HEK293 (cell line): ENCODE results near the gene USP36.
"Not testable (repeated sequence)": the region's sequence is repeated elsewhere in the genome, so short reads cannot be mapped to it uniquely, and the experiment has no call there.

Experiments
- CTCF ChIA-PET: fragments of 350-600 bp; formaldehyde crosslinking; extraction: SDS; loops from one replicate; lab custom pipeline; 2021; ENCODE audit warnings: antibody characterized with exemption; lab: Yijun Ruan, JAX
- POLR2A ChIA-PET: fragments of 300-600 bp; formaldehyde crosslinking; extraction: SDS; loops from one replicate; lab custom pipeline; 2020; ENCODE audit warnings: antibody characterized with exemption, inconsistent platforms; lab: Yijun Ruan, JAX
- H3K27ac ChIP-seq: fragments of 200-500 bp; sonication (Bioruptor generic); 2 replicates; pipeline ENCODE4 v1.5.1; 2014; ENCODE audit warnings: low read depth, low read length, control low read depth, inconsistent platforms; ENCODE audit errors: extremely low read depth
- H3K36me3 ChIP-seq, 2 experiments: fragments of 200-500 bp in 1 of 2; sonication (Bioruptor generic) in 1 of 2; 1 replicate in 1 of 2; 2 replicates in 1 of 2; pipeline ENCODE4 v1.5.1; 2014 to 2017; ENCODE audit warnings: inconsistent platforms in 2 of 2, low read length in 2 of 2; ENCODE audit not compliant: control insufficient read depth in 2 of 2, insufficient read depth in 1 of 2
- H3K4me1 ChIP-seq: fragments of 200-500 bp; sonication (Bioruptor generic); 2 replicates; pipeline ENCODE4 v1.5.1; 2014; ENCODE audit warnings: mild to moderate bottlenecking, low read length, inconsistent platforms; ENCODE audit not compliant: control insufficient read depth, insufficient read depth
- H3K4me3 ChIP-seq: 2 replicates; pipeline ENCODE4 v1.5.1; 2011; ENCODE audit warnings: low read depth, mild to moderate bottlenecking, control low read depth, low read length, moderate library complexity
- H3K9me3 ChIP-seq: fragments of 200-500 bp; sonication (Bioruptor generic); 2 replicates; pipeline ENCODE4 v1.5.1; 2014; ENCODE audit warnings: low read depth, low read length, inconsistent platforms; ENCODE audit not compliant: control insufficient read depth, insufficient read depth
- BCL6B ChIP-seq: fragments of 450-650 bp; formaldehyde crosslinking; IDR thresholded peaks from 2 replicates; pipeline ENCODE4 v1.5.1; 2017; ENCODE audit warnings: missing biosample characterization, missing genetic modification characterization
- GLI2 ChIP-seq: fragments of 450-650 bp; formaldehyde crosslinking; IDR thresholded peaks from 2 replicates; pipeline ENCODE4; 2017; ENCODE audit warnings: missing biosample characterization, missing genetic modification characterization, low read depth, borderline replicate concordance
- GLIS2 ChIP-seq: fragments of 450-650 bp; formaldehyde crosslinking; IDR thresholded peaks from 2 replicates; pipeline ENCODE4 v1.5.1; 2016; ENCODE audit warnings: missing biosample characterization, missing genetic modification characterization
- HOXC10 ChIP-seq: sonication (generic); formaldehyde crosslinking; IDR thresholded peaks from 2 replicates; pipeline ENCODE4 v1.8.1; 2023; ENCODE audit warnings: mild to moderate bottlenecking, missing genetic modification reagents
- MYNN ChIP-seq: fragments of 450-650 bp; formaldehyde crosslinking; IDR thresholded peaks from 2 replicates; pipeline ENCODE4 v1.5.1; 2016; ENCODE audit warnings: missing biosample characterization, missing genetic modification characterization, borderline replicate concordance
- OVOL3 ChIP-seq: fragments of 450-650 bp; formaldehyde crosslinking; IDR thresholded peaks from 2 replicates; pipeline ENCODE4 v1.5.1; 2016; ENCODE audit warnings: missing biosample characterization, missing genetic modification characterization
- PRDM1 ChIP-seq: fragments of 450-650 bp; formaldehyde crosslinking; IDR thresholded peaks from 2 replicates; pipeline ENCODE4; 2016; ENCODE audit warnings: missing biosample characterization, missing genetic modification characterization
- SCRT1 ChIP-seq: fragments of 450-650 bp; formaldehyde crosslinking; IDR thresholded peaks from 2 replicates; pipeline ENCODE4 v1.5.1; 2016; ENCODE audit warnings: missing biosample characterization, missing genetic modification characterization, borderline replicate concordance
- SCRT2 ChIP-seq: fragments of 450-650 bp; formaldehyde crosslinking; IDR thresholded peaks from 2 replicates; pipeline ENCODE4 v1.5.1; 2016; ENCODE audit warnings: missing biosample characterization, missing genetic modification characterization
- ZBTB48 ChIP-seq: fragments of 450-650 bp; formaldehyde crosslinking; IDR thresholded peaks from 2 replicates; pipeline ENCODE4 v1.5.1; 2016; ENCODE audit warnings: missing biosample characterization, missing genetic modification characterization
- ZFP37 ChIP-seq: fragments of 450-650 bp; formaldehyde crosslinking; IDR thresholded peaks from 2 replicates; pipeline ENCODE4 v1.5.1; 2016; ENCODE audit warnings: missing biosample characterization, missing genetic modification characterization
- ZFP69B ChIP-seq: fragments of 450-650 bp; formaldehyde crosslinking; IDR thresholded peaks from 2 replicates; pipeline ENCODE4 v1.5.1; 2016; ENCODE audit warnings: missing biosample characterization, missing genetic modification characterization
- ZIC2 ChIP-seq: fragments of 450-650 bp; formaldehyde crosslinking; IDR thresholded peaks from 2 replicates; pipeline ENCODE4 v1.5.1; 2016; ENCODE audit warnings: missing biosample characterization, missing genetic modification characterization
- ZNF133 ChIP-seq: fragments of 450-650 bp; formaldehyde crosslinking; IDR thresholded peaks from 2 replicates; pipeline ENCODE4 v1.5.1; 2016; ENCODE audit warnings: missing biosample characterization, missing genetic modification characterization
- ZNF2 ChIP-seq: fragments of 450-650 bp; formaldehyde crosslinking; IDR thresholded peaks from 2 replicates; pipeline ENCODE4 v1.5.1; 2016; ENCODE audit warnings: missing biosample characterization, missing genetic modification characterization
- ZNF280C ChIP-seq: fragments of 450-650 bp; formaldehyde crosslinking; IDR thresholded peaks from 2 replicates; pipeline ENCODE4 v1.5.1; 2016; ENCODE audit warnings: missing biosample characterization, missing genetic modification characterization
- ZNF350 ChIP-seq: fragments of 450-650 bp; formaldehyde crosslinking; IDR thresholded peaks from 2 replicates; pipeline ENCODE4 v1.5.0; 2017; ENCODE audit warnings: missing biosample characterization, mild to moderate bottlenecking, missing genetic modification characterization
- ZNF354C ChIP-seq: fragments of 450-650 bp; formaldehyde crosslinking; IDR thresholded peaks from 2 replicates; pipeline ENCODE4 v1.5.1; 2016; ENCODE audit warnings: missing biosample characterization, missing genetic modification characterization, low read depth, borderline replicate concordance
- ZNF426 ChIP-seq: fragments of 450-650 bp; formaldehyde crosslinking; IDR thresholded peaks from 2 replicates; pipeline ENCODE4 v1.5.1; 2017; ENCODE audit warnings: missing biosample characterization, missing genetic modification characterization, mild to moderate bottlenecking, inconsistent platforms, moderate library complexity
- ZNF521 ChIP-seq: fragments of 450-650 bp; formaldehyde crosslinking; IDR thresholded peaks from 2 replicates; pipeline ENCODE4 v1.5.1; 2017; ENCODE audit warnings: missing biosample characterization, mild to moderate bottlenecking, missing genetic modification characterization
- ZNF600 ChIP-seq: fragments of 450-650 bp; formaldehyde crosslinking; IDR thresholded peaks from 2 replicates; pipeline ENCODE4 v1.5.1; 2016; ENCODE audit warnings: missing biosample characterization, missing genetic modification characterization
- ZNF692 ChIP-seq: fragments of 450-650 bp; formaldehyde crosslinking; IDR thresholded peaks from 2 replicates; pipeline ENCODE4 v1.5.1; 2016; ENCODE audit warnings: missing biosample characterization, missing genetic modification characterization

Gene USP36

GRCh38 chr17:78779286-78779651 is 61.3 kb downstream of the USP36 start:
- CTCF ChIA-PET, H3K27ac ChIP-seq, POLR2A ChIA-PET, H3K4me1 ChIP-seq, H3K4me3 ChIP-seq, H3K36me3 ChIP-seq, H3K9me3 ChIP-seq: not testable (repeated sequence)
- TF ChIP-seq ZFP69B (peak; percentile 70; the same call in 1 of the 2 replicates), ZNF692 (0 out of 2 replicates have a peak, but pooled peaks have one; percentile 41)

- Histone ChIP-seq H3K27ac (no peak overlapping the region), H3K36me3 (no peaks in the 10 kb centered on the region; a peak in 1 of 3 replicates), H3K4me3 (no peak overlapping the region), H3K4me1 (peaks cover 9% of the 10 kb centered on the region), H3K9me3 (no peaks in the 10 kb centered on the region)
- ChIA-PET POLR2A (interaction anchor here (0.7 kb wide), 1 partner anchor 62 kb away, joined by 4 read pairs; no protein-coding TSS in a partner anchor), CTCF (interaction anchor here (0.6 kb wide), 1 partner anchor 947 kb away, joined by 3 read pairs; no protein-coding TSS in a partner anchor)
- TF ChIP-seq ZNF350 (no peak), BCL6B (no peak), HOXC10 (CRISPR knock-in tag) (no peak), GLI2 (tag by site-specific recombination) (no peak), ZFP37 (no peak), MYNN (tag by site-specific recombination) (no peak), ZNF2 (tag by site-specific recombination) (no peak), ZNF426 (no peak), OVOL3 (no peak), ZNF521 (tag by site-specific recombination) (no peak), ZNF280C (tag by site-specific recombination) (no peak), ZNF354C (no peak)
Measured at GRCh38 chr17:78777881-78778280, 62.7 kb downstream of the USP36 start.

GRCh38 chr17:78774956-78775571 is 65.5 kb downstream of the USP36 start:
- POLR2A ChIA-PET: no interaction called here
- CTCF ChIA-PET: interaction anchor here (0.7 kb wide), 1 partner anchor 221 kb away, joined by 3 read pairs; no protein-coding TSS in a partner anchor
- TF ChIP-seq GLIS2 (tag by site-specific recombination) (0 out of 2 replicates have a peak, but pooled peaks have one; percentile 15), ZBTB48 (no peak; the same call in 1 of the 2 replicates), ZNF600 (peak; percentile 82), ZIC2 (tag by site-specific recombination) (peak; percentile 40), ZNF133 (tag by site-specific recombination) (no peak), SCRT2 (tag by site-specific recombination) (peak; percentile 94), PRDM1 (tag by site-specific recombination) (peak; percentile 65), SCRT1 (tag by site-specific recombination) (peak; percentile 65; the same call in 1 of the 2 replicates)
- peaks cover 9% of the 10 kb centered on the region for H3K4me1 ChIP-seq
- H3K4me3 ChIP-seq: no peak overlapping the region
- H3K9me3 ChIP-seq: no peaks in the 10 kb centered on the region
- H3K36me3 ChIP-seq: no peaks in the 10 kb centered on the region; a peak in 1 of 3 replicates
- H3K27ac ChIP-seq: no peak overlapping the region
